ENCODE results near the gene HEXIM1.

HEXIM1 gene

GRCh38 chr17:45171338-45172231, 23.3 kb downstream of the HEXIM1 start:
- no peak for TF ChIP-seq CTCF (IDR thresholded peaks at IDR 0.05)
- TF ChIP-seq ZFX (IDR thresholded peaks at IDR 0.05; ENCODE audit: borderline replicate concordance): no peak
- H3K27ac ChIP-seq: peak overlapping the region; percentile 26; the same call in 1 of the 2 replicates

GRCh38 chr17:45172232-45172540, 23.9 kb downstream of the HEXIM1 start:
- H3K27ac ChIP-seq: no peak overlapping the region
- TF ChIP-seq ZFX (IDR thresholded peaks at IDR 0.05; ENCODE audit: borderline replicate concordance): no peak
- no peak for TF ChIP-seq CTCF (IDR thresholded peaks at IDR 0.05)

- no peak for TF ChIP-seq ZFX (IDR thresholded peaks at IDR 0.05; ENCODE audit: borderline replicate concordance)
- H3K27ac ChIP-seq: no peak overlapping the region
Observed at GRCh38 chr17:45172541-45173286, 24.4 kb downstream of the HEXIM1 start.

GRCh38 chr17:45175759-45176115, 27.5 kb downstream of the HEXIM1 start:
- TF ChIP-seq ZFX (IDR thresholded peaks at IDR 0.05; ENCODE audit: borderline replicate concordance): no peak
- TF ChIP-seq CTCF (IDR thresholded peaks at IDR 0.05): no peak
- no peak overlapping the region for H3K27ac ChIP-seq

GRCh38 chr17:45177563-45177962, 29.3 kb downstream of the HEXIM1 start:
- TF ChIP-seq ZFX (IDR thresholded peaks at IDR 0.05; ENCODE audit: borderline replicate concordance) (no peak), CTCF (IDR thresholded peaks at IDR 0.05) (no peak)
- H3K27ac ChIP-seq: no peak overlapping the region

GRCh38 chr17:45184144-45184543, 35.9 kb downstream of the HEXIM1 start:
- TF ChIP-seq ZFX (IDR thresholded peaks at IDR 0.05; ENCODE audit: borderline replicate concordance) (no peak), CTCF (IDR thresholded peaks at IDR 0.05) (no peak)
- no peak overlapping the region for H3K27ac ChIP-seq

GRCh38 chr17:45186801-45187354, 38.6 kb downstream of the HEXIM1 start:
- H3K27ac ChIP-seq: no peak overlapping the region
- TF ChIP-seq ZFX (IDR thresholded peaks at IDR 0.05; ENCODE audit: borderline replicate concordance): no peak
- TF ChIP-seq CTCF (IDR thresholded peaks at IDR 0.05): no peak

Data from 22Rv1 (cell line).